ENCODE data around the gene C2CD2. TPM values are rescaled to one million over a fixed set of nuclear protein-coding genes. Genes with fewer than 3 reads are reported as not detected.

Gene C2CD2
- total RNA-seq, 2 experiments from 2014 or later = 8.2 to 8.8 TPM

DNA sequence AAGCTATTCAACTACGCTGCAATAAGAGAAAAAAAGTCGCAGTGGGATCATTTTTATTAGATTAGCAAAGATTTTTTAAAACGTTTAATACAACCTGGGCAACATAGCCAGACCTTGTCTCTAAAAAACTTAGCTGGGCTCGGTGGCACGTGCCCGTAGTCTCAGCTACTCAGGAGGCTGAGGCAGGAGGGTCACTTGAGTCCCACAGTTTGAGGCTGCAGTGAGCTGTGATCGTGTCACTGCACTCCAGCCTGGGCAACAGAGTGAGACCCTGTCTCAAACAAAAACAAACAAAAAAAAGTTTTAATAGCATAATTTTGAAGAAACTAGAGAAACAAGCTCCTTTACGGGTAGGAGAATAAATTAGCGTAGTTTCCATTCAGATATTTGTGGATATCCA is 73.7 kb downstream of the C2CD2 start:
- ATAC-seq (ENCODE audit: poor library complexity) = no peak
- Mint-ChIP-seq H3K4me3 (peak overlapping the region; percentile 95), H3K4me1 (ENCODE audit: low read depth) (peaks cover 36% of the 10 kb centered on the region), H3K9me3 (no peaks in the 10 kb centered on the region), H3K36me3 (ENCODE audit: low read depth) (peaks cover 14% of the 10 kb centered on the region), H3K27me3 (no peaks in the 10 kb centered on the region), H3K27ac (peak overlapping the region; percentile 88)
- H3K4me3 ChIP-seq (ENCODE audit: low read length) = peak overlapping the region; percentile 72
- no peaks in the 10 kb centered on the region for H3K27me3 ChIP-seq (ENCODE audit: control insufficient read depth in 1 of 2, insufficient read depth in 2 of 2, low read length in 2 of 2)
- no peaks in the 10 kb centered on the region for H3K36me3 ChIP-seq (ENCODE audit: insufficient read depth, low read length)
- intact Hi-C loops (cut with DNase I, micrococcal nuclease) = loop anchor here (5.0 to 10.0 kb wide), 2 partner anchors 125 to 227 kb away; no protein-coding TSS in a partner anchor
- ChIA-PET CTCF (interaction anchor here (0.8 kb wide), 1 partner anchor 16 kb away, joined by 4 read pairs; no protein-coding TSS in a partner anchor), POLR2A (interaction anchor here (1.1 to 3.8 kb wide), 6 partner anchors 16 to 228 kb away, joined by 3 to 44 read pairs (median 14); no protein-coding TSS in a partner anchor)
- DNase-seq = no peak
- no peaks in the 10 kb centered on the region for H3K9me3 ChIP-seq (ENCODE audit: control insufficient read depth in 1 of 2, insufficient read depth in 1 of 2, low read length in 2 of 2)
- TF ChIP-seq, protein P1, sequence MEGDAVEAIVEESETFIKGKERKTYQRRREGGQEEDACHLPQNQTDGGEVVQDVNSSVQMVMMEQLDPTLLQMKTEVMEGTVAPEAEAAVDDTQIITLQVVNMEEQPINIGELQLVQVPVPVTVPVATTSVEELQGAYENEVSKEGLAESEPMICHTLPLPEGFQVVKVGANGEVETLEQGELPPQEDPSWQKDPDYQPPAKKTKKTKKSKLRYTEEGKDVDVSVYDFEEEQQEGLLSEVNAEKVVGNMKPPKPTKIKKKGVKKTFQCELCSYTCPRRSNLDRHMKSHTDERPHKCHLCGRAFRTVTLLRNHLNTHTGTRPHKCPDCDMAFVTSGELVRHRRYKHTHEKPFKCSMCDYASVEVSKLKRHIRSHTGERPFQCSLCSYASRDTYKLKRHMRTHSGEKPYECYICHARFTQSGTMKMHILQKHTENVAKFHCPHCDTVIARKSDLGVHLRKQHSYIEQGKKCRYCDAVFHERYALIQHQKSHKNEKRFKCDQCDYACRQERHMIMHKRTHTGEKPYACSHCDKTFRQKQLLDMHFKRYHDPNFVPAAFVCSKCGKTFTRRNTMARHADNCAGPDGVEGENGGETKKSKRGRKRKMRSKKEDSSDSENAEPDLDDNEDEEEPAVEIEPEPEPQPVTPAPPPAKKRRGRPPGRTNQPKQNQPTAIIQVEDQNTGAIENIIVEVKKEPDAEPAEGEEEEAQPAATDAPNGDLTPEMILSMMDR (IDR thresholded peaks at IDR 0.05) = no peak
- no peak overlapping the region for H3K27ac ChIP-seq (ENCODE audit: low read depth in 1 of 2, low read length in 2 of 2)
- H3K4me1 ChIP-seq (ENCODE audit: insufficient read depth, low read length) = peaks cover 32% of the 10 kb centered on the region

DNA sequence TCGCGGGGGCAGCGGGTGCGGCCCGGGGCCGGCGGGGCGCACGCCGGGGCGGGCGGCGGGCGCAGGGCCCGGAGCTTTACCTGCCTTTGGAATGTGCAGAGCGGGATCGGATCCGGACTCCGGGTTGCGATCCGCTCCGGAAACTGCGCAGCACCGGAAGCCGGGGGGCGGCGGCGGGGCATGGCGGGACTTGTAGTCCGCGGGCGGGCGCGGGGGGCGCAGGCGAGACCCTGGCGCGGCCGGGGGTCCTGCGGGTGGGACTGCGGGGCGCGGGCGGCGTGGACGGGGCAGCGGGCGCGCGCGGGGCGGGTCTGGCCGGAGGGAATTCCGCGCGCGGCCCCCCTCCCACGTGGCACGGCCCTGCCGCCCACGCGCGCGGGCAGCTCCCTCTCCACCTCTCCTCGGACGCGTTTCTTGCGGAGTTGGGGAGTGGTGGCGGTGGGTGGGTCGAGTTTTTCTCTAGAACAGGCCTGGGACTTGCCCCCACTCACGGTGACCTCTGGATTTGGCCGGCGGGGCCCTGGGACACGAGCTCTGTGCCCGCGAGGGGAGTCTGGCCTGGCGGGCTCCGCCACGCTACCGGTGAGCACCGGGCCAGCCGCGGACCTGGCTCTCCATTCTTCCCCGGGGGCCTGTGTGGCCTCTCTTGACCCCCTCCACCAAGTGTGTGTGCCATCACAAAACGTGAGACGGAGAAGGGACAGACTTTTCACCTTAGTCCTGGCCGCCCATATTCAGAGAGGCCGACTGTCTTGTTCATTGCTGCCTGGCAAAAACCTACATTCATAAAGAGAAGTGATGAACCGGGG is 74.4 kb downstream of the C2CD2 start, which contains the start of gene PRDM15:
Gene PRDM15, minus strand, starts transcription at position 155 of the 809 bp plus-strand sequence. CDS start 18,981 bp downstream, outside the sequence.
- TF ChIP-seq, protein P1 (IDR thresholded peaks at IDR 0.05) = no peak
- Histone ChIP-seq H3K36me3 (ENCODE audit: insufficient read depth, low read length) (no peaks in the 10 kb centered on the region), H3K4me3 (ENCODE audit: low read length) (peak within 1 kb of the TSS; percentile 73), H3K27ac (ENCODE audit: low read depth in 1 of 2, low read length in 2 of 2) (peak within 1 kb of the TSS; percentile 47 to 70), H3K27me3 (ENCODE audit: control insufficient read depth in 1 of 2, insufficient read depth in 2 of 2, low read length in 2 of 2) (no peaks in the 10 kb centered on the region), H3K9me3 (ENCODE audit: control insufficient read depth in 1 of 2, insufficient read depth in 1 of 2, low read length in 2 of 2) (no peaks in the 10 kb centered on the region), H3K4me1 (ENCODE audit: insufficient read depth, low read length) (peaks cover 32% of the 10 kb centered on the region)
- Mint-ChIP-seq H3K27ac (peak within 1 kb of the TSS; percentile 93), H3K27me3 (no peaks in the 10 kb centered on the region), H3K9me3 (no peaks in the 10 kb centered on the region), H3K4me1 (ENCODE audit: low read depth) (peaks cover 37% of the 10 kb centered on the region), H3K36me3 (ENCODE audit: low read depth) (peaks cover 14% of the 10 kb centered on the region), H3K4me3 (peak within 1 kb of the TSS; percentile 97)
- intact Hi-C loops (cut with DNase I, micrococcal nuclease) = loop anchor here (1.0 to 5.0 kb wide), 5 partner anchors 47 to 358 kb away; no protein-coding TSS in a partner anchor
- peak; percentile 62 to 86 (median 76) for DNase-seq
- CTCF ChIA-PET = interaction anchor here (0.6 to 0.8 kb wide), 2 partner anchors 16 to 237 kb away, joined by 3 to 4 read pairs; no protein-coding TSS in a partner anchor
- ATAC-seq (ENCODE audit: poor library complexity) = peak; percentile 71
- POLR2A ChIA-PET = interaction anchor here (1.1 to 3.8 kb wide), 6 partner anchors 17 to 228 kb away, joined by 3 to 44 read pairs (median 14); no protein-coding TSS in a partner anchor

GRCh38 chr21:41878831-41879189 is 75.0 kb downstream of the C2CD2 start:
- TF ChIP-seq, protein P1 (IDR thresholded peaks at IDR 0.05) = no peak
- ATAC-seq (ENCODE audit: poor library complexity) = peak; percentile 82
- ChIA-PET POLR2A (interaction anchor here (1.1 to 3.8 kb wide), 6 partner anchors 17 to 229 kb away, joined by 3 to 44 read pairs (median 10); no protein-coding TSS in a partner anchor), CTCF (no interaction called here)
- H3K36me3 Mint-ChIP-seq (ENCODE audit: low read depth) = peaks cover 14% of the 10 kb centered on the region
- intact Hi-C loops (cut with DNase I, micrococcal nuclease) = loop anchor here (1.0 to 5.0 kb wide), 6 partner anchors 47 to 358 kb away; no protein-coding TSS in a partner anchor
- H3K27ac Mint-ChIP-seq = peak overlapping the region; percentile 88
- Histone ChIP-seq H3K9me3 (ENCODE audit: control insufficient read depth in 1 of 2, insufficient read depth in 1 of 2, low read length in 2 of 2) (no peaks in the 10 kb centered on the region), H3K4me1 (ENCODE audit: insufficient read depth, low read length) (peaks cover 32% of the 10 kb centered on the region), H3K27ac (ENCODE audit: low read depth in 1 of 2, low read length in 2 of 2) (no peak overlapping the region), H3K36me3 (ENCODE audit: insufficient read depth, low read length) (peaks cover 2% of the 10 kb centered on the region), H3K27me3 (ENCODE audit: control insufficient read depth in 1 of 2, insufficient read depth in 2 of 2, low read length in 2 of 2) (no peaks in the 10 kb centered on the region), H3K4me3 (ENCODE audit: low read length) (peak overlapping the region; percentile 73)
- no peaks in the 10 kb centered on the region for H3K9me3 Mint-ChIP-seq
- H3K4me1 Mint-ChIP-seq (ENCODE audit: low read depth) = peaks cover 37% of the 10 kb centered on the region
- peak overlapping the region; percentile 56 for H3K4me3 Mint-ChIP-seq
- peak; percentile 63 to 88 (median 74) for DNase-seq
- H3K27me3 Mint-ChIP-seq = no peaks in the 10 kb centered on the region
